ENCODE measurements around the gene CROCC2. TPM values are rescaled to one million over a fixed set of nuclear protein-coding genes. Genes with fewer than 3 reads are reported as not detected.
A peak's percentile ranks its signal among the peaks of the same experiment; 100 is the strongest.

Gene CROCC2
- total RNA-seq, 6 experiments from 2014 or later, result not detected

DNA sequence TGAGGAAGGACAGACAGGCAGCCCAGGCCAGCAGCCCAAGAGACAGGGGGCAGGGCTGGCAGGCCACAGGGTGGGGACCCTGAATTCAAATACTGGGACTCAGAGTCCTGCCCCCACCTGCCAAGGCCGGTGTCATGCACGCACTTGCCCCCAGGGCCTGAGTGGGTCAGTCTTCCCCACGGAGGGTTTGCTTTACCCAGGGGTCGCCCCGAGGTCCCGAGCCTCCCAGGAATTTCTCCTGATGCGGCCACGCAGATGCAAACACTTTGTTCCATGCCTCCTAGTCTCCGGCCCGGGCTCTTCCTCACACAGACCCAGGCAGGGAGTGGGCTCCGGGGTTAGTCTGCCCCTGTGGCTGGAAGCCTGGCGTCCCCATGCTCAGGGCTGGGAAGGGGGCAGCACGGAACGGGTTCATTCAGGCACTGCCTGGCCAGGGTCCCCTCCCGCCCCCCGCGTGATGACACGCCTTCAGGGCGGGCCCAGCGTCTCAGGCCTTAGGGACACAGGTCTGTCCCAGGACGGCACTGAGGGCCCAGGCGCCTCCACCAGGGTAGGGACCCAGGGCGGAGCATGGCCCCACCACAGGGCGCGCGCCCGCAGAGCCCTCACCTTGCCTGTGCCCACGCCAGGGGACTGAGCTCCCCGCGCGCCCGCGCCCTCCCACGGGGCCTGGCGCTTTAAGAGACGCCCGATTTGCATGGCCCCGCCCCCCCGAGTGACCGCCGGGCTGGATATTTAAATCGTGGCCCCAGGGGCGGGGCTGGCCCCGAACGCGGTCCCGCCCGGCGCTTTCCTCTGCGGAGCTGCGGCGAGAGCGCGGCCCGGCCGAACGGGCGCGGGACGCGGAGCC lies 91.9 kb downstream of the CROCC2 start, which contains the start of gene SNED1:
Gene SNED1 (plus strand): TSS at position 763 of the 850 bp plus-strand sequence. CDS start 220 bp downstream, outside the sequence.
- DNase-seq, result peak; percentile 34
- no peaks in the 10 kb centered on the region; the same call in 1 of the 2 replicates for H3K9me3 Mint-ChIP-seq

DNA sequence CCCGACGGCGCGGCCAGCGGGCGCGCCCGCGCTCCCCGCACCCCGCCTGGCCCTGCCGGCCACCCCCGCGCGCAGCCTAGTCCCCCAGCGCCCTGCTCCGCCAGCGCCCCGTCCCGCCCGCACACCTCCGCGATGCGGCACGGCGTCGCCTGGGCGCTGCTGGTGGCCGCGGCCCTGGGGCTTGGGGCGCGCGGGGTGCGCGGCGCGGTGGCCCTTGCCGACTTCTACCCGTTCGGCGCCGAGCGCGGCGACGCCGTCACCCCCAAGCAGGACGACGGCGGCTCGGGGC lies 92.5 kb downstream of the CROCC2 start:
- no peak for DNase-seq
- Mint-ChIP-seq H3K4me3 (no peak overlapping the region), H3K27ac (no peak overlapping the region), H3K27me3 (ENCODE audit: insufficient read depth) (peaks cover 2% of the 10 kb centered on the region; the same call in 1 of the 2 replicates), H3K9me3 (peaks cover 5% of the 10 kb centered on the region), H3K4me1 (ENCODE audit: low read depth) (no peaks in the 10 kb centered on the region), H3K36me3 (ENCODE audit: low read depth) (peaks cover 3% of the 10 kb centered on the region)
- TF ChIP-seq, protein P1, sequence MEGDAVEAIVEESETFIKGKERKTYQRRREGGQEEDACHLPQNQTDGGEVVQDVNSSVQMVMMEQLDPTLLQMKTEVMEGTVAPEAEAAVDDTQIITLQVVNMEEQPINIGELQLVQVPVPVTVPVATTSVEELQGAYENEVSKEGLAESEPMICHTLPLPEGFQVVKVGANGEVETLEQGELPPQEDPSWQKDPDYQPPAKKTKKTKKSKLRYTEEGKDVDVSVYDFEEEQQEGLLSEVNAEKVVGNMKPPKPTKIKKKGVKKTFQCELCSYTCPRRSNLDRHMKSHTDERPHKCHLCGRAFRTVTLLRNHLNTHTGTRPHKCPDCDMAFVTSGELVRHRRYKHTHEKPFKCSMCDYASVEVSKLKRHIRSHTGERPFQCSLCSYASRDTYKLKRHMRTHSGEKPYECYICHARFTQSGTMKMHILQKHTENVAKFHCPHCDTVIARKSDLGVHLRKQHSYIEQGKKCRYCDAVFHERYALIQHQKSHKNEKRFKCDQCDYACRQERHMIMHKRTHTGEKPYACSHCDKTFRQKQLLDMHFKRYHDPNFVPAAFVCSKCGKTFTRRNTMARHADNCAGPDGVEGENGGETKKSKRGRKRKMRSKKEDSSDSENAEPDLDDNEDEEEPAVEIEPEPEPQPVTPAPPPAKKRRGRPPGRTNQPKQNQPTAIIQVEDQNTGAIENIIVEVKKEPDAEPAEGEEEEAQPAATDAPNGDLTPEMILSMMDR (IDR thresholded peaks at IDR 0.05), result no peak

More for the DNA sequence above, 91.9 kb downstream of the CROCC2 start, which contains the start of gene SNED1:
- peaks cover 2% of the 10 kb centered on the region; the same call in 1 of the 2 replicates for H3K27me3 Mint-ChIP-seq (ENCODE audit: insufficient read depth)
- H3K27ac Mint-ChIP-seq, result no peak within 1 kb of the TSS
- H3K4me1 Mint-ChIP-seq (ENCODE audit: low read depth), result no peaks in the 10 kb centered on the region
- no peaks in the 10 kb centered on the region for H3K36me3 Mint-ChIP-seq (ENCODE audit: low read depth)
- TF ChIP-seq, protein P1 (IDR thresholded peaks at IDR 0.05), result no peak
- peak within 1 kb of the TSS; percentile 43; the same call in 1 of the 2 replicates for H3K4me3 Mint-ChIP-seq

GRCh38 chr2:240998995-240999791 lies 93.1 kb downstream of the CROCC2 start:
- no peak for DNase-seq
- TF ChIP-seq, protein P1 (IDR thresholded peaks at IDR 0.05), result no peak
- H3K27ac Mint-ChIP-seq, result no peak overlapping the region
- peaks cover 8% of the 10 kb centered on the region for H3K36me3 Mint-ChIP-seq (ENCODE audit: low read depth)
- peaks cover 2% of the 10 kb centered on the region; the same call in 1 of the 2 replicates for H3K27me3 Mint-ChIP-seq (ENCODE audit: insufficient read depth)
- no peak overlapping the region for H3K4me3 Mint-ChIP-seq
- H3K9me3 Mint-ChIP-seq, result peaks cover 10% of the 10 kb centered on the region
- H3K4me1 Mint-ChIP-seq (ENCODE audit: low read depth), result no peaks in the 10 kb centered on the region

DNA sequence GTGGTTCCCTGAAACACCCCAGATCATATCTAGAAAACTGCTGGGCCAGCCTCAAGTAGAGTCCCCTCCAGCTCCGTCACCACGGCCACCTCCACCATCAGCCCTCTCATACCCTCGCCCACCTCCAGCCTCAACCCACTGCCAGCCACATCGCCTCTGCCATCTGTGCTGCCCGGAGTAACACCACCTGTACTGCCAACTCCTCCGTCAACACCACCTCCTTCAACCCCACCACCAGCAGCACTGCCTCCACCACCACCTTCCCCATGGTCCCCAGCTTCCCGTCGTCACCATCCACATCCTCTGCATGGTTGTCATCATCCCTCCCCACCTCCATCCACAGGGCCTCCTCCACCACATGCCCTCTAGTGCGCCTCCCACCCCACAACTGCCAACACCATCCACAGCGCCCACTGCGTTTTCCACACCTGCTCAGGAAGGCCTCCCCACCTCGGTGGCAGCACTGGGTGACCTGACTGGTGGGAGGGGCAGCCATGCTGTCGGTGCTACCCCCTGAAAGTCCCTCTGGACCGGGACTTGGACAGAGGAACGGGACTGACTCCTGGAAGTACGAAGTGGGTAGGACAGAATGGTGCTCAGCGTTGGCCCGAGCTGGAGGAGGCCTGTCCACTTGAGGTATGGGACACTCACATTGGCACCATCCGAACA lies 93.9 kb downstream of the CROCC2 start:
- TF ChIP-seq, protein P1 (IDR thresholded peaks at IDR 0.05), result no peak
- no peak for DNase-seq
- no peaks in the 10 kb centered on the region for H3K4me1 Mint-ChIP-seq (ENCODE audit: low read depth)
- H3K4me3 Mint-ChIP-seq, result no peak overlapping the region
- peaks cover 9% of the 10 kb centered on the region for H3K36me3 Mint-ChIP-seq (ENCODE audit: low read depth)
- peaks cover 2% of the 10 kb centered on the region; the same call in 1 of the 2 replicates for H3K27me3 Mint-ChIP-seq (ENCODE audit: insufficient read depth)
- peaks cover 18% of the 10 kb centered on the region for H3K9me3 Mint-ChIP-seq
- no peak overlapping the region for H3K27ac Mint-ChIP-seq

GRCh38 chr2:241000831-241001321 lies 94.7 kb downstream of the CROCC2 start:
- H3K9me3 Mint-ChIP-seq, result peaks cover 27% of the 10 kb centered on the region
- H3K4me3 Mint-ChIP-seq, result no peak overlapping the region
- TF ChIP-seq, protein P1 (IDR thresholded peaks at IDR 0.05), result no peak
- H3K27ac Mint-ChIP-seq, result no peak overlapping the region
- no peaks in the 10 kb centered on the region for H3K4me1 Mint-ChIP-seq (ENCODE audit: low read depth)
- no peak for DNase-seq
- H3K36me3 Mint-ChIP-seq (ENCODE audit: low read depth), result peaks cover 16% of the 10 kb centered on the region
- H3K27me3 Mint-ChIP-seq (ENCODE audit: insufficient read depth), result peaks cover 2% of the 10 kb centered on the region; the same call in 1 of the 2 replicates
